Esophagus mucosa (tissue), 1 donor: ENCODE measurements around the gene SPOCK2. TPM values are rescaled to one million over a fixed set of nuclear protein-coding genes. Genes with fewer than 3 reads are reported as not detected.

Source experiments
- ATAC-seq: fragments of 200-7000 bp; cut with Tn5 transposase; one replicate; pipeline ENCODE4 v1.9.1; 2020
- total RNA-seq: library from RNA; stranded (reverse); gene quantifications from one replicate; pipeline ENCODE4 v1.2.4, GENCODE V29; 2023
- donor health status: DM: yes; HTN: yes; CAD: no.

The SPOCK2 gene
- total RNA-seq, 1 donor from 2014 or later, result 1.5 TPM

DNA sequence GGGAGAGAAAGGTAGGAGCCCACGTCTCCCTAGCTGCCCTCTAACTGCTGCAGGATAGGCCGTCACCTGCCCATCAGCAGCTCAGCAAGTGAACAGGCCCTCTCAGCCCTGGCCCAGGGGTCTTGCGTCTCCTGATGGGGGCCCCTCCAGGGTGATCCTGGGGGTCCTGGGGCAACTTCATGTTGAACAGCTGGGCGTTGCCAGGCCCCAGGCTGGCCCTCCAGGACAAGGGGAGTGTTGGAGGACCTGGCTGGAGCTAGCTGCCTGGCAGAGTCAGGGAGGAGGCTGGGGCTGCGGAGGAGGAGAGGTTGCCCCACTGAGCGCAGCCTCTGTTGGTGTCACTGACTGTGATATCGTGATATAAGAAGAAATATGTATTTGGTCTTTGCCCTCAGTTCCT lies 34.7 kb downstream of the SPOCK2 start:
- no peak for ATAC-seq

GRCh38 chr10:72050873-72051272 lies 37.5 kb downstream of the SPOCK2 start:
- no peak for ATAC-seq

- no peak for ATAC-seq
Measured at GRCh38 chr10:72049969-72050781, 38.2 kb downstream of the SPOCK2 start.

DNA sequence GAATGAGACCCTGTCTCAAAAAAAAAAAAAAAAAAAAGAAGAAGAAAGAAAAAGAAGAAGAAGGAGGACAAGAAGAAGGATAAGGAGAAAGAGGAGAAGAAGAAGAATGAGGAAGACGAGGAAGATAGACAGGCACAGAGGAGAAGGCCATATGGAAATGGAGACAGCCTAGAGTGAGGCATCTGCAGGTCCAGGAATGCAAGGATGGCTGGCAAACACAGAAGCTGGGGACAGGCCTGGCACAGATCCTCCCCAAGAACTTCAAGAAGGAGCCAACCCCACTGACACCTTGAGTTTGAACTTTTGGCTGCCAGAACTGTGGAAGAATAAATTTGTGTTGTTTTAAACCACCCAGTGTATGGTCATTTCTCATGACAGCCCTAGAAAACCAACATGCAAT lies 38.9 kb downstream of the SPOCK2 start:
- ATAC-seq, result no peak

DNA sequence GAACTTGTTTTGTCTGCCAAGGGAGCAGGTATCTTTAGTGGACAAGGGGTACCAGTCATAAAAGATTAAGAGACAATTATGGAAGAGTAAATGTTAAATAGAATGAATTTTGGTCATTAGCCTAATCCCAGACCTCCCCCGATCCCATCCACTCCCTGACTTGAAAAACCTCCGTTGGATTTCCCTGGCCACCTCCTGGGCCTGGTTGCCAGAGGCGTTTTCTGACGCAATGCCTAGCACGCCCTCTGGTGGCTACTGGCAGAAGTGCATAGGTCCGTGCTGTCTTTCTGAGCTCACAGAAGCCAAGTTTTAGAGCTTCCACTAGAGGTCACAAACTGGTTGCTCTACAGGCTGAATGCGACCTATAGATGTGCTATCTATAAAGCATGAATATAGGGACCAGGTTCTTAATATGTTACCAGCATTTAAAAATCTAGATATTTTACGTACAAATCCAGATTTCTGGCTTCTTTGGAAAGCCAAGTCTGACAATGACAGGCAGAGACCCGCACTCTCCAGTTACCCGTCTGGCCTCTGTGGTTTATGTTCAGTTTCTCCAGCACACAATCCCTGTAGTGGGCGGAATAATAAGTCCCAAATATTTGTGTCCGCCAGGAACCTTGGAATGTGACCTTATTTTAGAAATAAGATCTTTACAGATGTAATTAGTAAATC lies 39.8 kb downstream of the SPOCK2 start:
- ATAC-seq, result peak; percentile 90

DNA sequence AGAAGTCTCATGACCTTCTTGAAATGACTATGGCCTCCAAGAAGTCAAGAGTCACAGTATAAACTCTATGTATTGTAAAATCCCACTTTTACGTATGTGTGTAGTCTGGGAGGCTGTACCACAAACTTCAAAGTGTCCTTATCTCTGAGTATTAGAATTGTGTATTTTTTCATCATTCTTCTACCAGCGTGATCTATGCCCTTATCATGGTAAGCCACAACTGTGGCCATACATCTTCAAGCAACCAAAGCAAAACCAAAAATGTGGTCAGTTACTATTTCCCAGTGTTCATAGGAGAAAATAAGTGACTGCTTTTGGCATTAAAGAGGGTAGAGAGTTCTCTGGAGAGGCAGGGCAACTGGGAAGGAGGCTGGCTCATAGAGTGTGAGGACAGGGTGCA lies 42.8 kb downstream of the SPOCK2 start:
- no peak for ATAC-seq

DNA sequence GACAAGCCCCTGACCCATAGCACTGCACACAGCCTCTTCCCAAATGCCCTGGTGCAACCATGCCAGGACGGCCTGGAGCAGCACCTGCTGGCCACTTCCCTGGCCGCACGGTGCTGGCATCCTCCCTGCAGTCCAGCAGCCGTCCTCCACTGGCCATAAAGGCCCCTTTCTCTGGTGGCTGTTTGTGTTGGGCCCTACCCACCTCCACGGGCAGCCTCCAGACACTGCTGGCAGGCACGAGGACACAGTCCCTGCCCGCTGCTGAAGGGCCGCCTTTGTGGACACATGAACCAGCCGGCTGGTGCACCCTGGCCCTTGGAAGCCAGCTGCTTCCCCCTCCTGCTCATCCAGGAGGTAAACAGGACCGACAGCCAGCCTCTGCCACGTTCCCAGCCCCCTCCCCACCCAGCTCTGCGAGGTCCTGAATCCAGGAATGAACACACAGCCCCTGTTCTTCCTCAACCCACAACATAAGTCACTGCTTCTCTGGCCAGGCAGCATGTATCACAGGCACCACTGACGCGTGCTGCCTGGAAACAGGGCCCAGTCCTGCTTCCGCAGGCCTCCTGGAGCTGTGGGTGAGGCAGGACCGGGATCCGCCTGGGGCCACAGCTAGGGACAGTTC lies 43.8 kb downstream of the SPOCK2 start:
- peak; percentile 89 for ATAC-seq

- no peak for ATAC-seq
Measured at GRCh38 chr10:72043016-72043834, 45.1 kb downstream of the SPOCK2 start.

DNA sequence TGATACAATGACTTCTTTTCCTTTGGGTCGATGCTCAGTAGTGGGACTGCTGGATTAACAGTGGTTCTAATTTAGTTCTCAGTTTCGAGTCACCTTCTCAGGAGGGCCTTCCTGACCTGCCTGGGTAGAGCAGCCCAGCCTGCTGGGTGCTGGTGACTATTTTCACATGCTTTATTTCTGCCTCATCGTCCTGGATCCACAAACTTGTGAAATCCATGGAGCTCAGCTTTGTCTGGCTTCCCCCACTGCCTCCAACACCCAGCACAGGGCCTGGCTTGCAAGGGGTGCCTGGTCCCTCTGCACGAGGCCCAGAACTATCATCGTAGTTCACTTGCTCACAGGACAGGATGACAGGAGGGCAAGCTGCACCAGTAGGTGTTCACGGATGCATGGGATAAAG lies 46.9 kb downstream of the SPOCK2 start:
- no peak for ATAC-seq

- no peak for ATAC-seq
Measured at GRCh38 chr10:72039377-72039776, 49.0 kb downstream of the SPOCK2 start.

DNA sequence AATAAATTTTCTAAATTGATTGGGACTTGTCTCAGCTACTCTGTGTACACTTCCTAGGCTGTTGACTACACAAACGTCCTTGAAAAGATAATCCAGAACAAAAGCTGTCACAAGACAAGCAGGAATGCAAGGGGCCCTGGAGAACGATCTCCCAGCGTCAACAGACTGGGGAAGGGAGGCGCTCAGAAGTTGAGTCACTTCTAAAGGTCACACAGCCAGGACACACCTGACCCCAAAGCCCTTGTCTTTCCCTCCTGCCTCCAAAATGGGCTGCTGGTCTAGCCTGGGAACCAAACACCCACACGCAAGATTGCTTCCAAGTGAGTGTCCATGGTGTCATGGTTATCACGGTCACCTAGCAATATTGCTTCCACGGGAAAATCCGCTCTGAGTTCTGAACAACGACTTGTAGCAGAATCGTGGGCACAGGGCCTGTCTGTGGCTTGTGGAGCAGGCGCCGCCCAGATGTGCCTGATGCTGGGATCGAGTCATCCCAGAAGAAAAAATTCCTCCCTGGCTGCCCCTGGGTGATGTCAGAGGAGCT lies 49.8 kb downstream of the SPOCK2 start:
- ATAC-seq, result no peak

- no peak for ATAC-seq
Measured at GRCh38 chr10:72037811-72038210, 50.5 kb downstream of the SPOCK2 start.

GRCh38 chr10:72037266-72037665 lies 51.1 kb downstream of the SPOCK2 start:
- ATAC-seq, result no peak

GRCh38 chr10:72035252-72035887 lies 53.0 kb downstream of the SPOCK2 start:
- ATAC-seq, result no peak

- ATAC-seq, result no peak
Measured at GRCh38 chr10:72034761-72035160, 53.6 kb downstream of the SPOCK2 start.

GRCh38 chr10:72034040-72034499 lies 54.3 kb downstream of the SPOCK2 start:
- ATAC-seq, result no peak

DNA sequence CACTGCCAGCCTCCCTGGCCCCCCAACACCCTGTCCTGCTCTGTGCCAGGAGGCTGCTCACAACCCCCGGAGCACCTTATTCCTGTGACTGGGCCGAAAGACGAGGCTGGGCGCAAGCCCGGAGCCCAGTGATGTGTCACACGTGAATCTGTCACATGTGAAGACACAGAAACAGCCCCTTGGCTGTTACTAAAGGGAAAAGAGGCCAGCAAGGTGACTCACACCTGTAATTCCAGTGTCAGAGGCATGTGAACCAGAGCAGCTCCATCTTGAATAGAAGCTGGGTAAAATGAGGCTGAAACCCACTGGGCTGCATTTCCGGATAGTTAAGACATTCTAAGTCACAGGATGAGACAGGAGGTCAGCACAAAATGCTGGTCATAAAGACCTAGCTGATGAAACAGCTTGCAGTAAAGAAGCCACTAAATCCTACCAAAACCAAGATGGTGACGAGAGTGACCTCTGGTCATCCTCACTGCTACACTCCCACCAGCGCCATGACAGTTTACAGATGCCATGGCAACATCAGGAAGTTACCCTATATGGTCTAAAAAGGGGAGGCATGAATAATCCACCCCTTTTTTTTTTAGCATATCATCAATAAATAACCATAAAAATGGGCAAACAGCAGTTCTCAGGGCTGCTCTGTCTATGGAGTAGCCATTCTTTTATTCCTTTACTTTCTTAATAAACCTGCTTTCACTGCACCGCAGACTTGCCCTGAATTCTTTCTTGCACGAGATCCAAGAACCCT lies 55.8 kb downstream of the SPOCK2 start:
- peak; percentile 49 for ATAC-seq

GRCh38 chr10:72031706-72032105 lies 56.6 kb downstream of the SPOCK2 start:
- no peak for ATAC-seq

DNA sequence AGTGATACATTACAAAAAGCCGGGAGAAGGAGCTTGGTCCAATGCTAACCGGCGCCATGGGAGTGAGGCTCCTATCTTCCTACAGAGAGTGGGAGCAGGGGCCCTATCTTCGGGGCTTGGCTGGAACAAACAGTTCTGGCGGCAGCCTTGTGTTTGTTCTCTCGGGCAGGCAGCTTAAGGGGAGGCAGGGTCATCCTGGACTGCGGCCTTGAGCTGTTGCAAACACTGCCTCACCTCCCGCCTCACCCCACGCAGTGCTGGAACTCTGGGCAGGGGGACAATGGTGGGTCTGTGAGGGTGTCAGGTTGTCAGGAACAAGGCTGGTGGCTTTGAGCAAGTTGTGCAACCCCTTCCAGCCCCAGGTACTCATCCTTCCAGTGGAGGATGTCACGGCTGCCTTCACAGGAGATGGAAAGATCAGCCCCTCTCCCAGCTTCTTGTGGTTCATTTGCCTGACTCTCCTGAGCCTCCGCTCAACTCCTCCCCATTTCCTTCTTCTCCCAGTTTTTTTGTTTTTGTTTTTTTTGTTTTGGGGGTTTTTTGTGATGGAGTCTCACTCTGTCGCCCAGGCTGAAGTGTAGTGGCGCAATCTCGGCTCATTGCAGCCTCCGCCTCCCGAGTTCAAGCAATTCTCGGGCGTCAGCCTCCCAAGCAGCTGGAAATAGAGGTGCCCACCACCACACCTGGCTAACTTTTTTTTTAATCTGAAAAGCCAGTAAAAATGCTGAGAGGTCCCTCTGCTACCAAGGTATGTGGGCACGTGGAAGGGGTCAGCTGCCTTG lies 57.4 kb downstream of the SPOCK2 start:
- ATAC-seq, result no peak

DNA sequence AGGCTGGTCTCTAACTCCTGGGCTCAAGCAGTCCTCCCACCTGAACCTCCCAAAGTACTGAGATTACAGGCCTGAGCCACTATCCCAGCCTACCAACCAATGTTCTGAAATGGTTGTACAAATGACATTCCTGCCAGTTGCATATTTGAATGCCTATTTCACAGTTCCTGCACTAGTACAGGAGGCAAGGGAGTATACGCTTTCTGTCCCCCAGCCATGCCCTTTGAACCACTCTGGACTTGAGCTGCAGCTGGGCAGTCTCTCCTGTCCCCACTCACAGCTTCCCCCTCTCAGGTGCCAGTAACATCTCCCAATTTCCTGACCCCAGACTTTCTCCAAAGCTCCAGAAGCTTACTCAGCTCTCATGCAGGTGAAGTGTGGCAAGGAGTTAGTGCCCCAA lies 58.9 kb downstream of the SPOCK2 start:
- ATAC-seq, result no peak
